Adrenal gland (tissue), 5 donors: Measurements from ENCODE around the gene UBXN2A.
A peak's percentile ranks its signal among the peaks of the same experiment; 100 is the strongest.

Source experiments
- CTCF ChIP-seq, 6 experiments: fragments of 450-650 bp in 4 of 6; fragments of 200-600 bp in 2 of 6; sonication (generic) in 1 of 6; IDR thresholded peaks; 1 replicate in 5 of 6; 2 replicates in 1 of 6; pipeline versions ENCODE4 v1.5.1 to v1.8.0; 2016 to 2021; ENCODE audit warnings: antibody characterized with exemption in 6 of 6, mild to moderate bottlenecking in 2 of 6, moderate library complexity in 1 of 6
- POLR2A ChIP-seq, 2 donors: fragments of 450-650 bp; IDR thresholded peaks; one replicate each; pipeline ENCODE4 v1.6.1; 2017; ENCODE audit warnings: antibody characterized with exemption in 2 of 2, mild to moderate bottlenecking in 2 of 2, moderate library complexity in 1 of 2
- donor health status: DM: no; HTN: no; CAD: no.

GRCh38 chr2:23925702-23926289, 14.5 kb upstream of the UBXN2A start:
- TF ChIP-seq CTCF (IDR thresholded peaks at IDR 0.05) (no peak), POLR2A (IDR thresholded peaks at IDR 0.05) (peak in 1 of 2 donors; percentile 68)
